NCI-H1105 (cell line): ENCODE measurements around the gene PIP5KL1.

Experiments
- DNase-seq: peaks from one replicate; lab custom pipeline; 2025; lab: John Stamatoyannopoulos, UW

PIP5KL1 gene

GRCh38 chr9:127913682-127914081, 16.9 kb downstream of the PIP5KL1 start:
- DNase-seq, result no peak

DNA sequence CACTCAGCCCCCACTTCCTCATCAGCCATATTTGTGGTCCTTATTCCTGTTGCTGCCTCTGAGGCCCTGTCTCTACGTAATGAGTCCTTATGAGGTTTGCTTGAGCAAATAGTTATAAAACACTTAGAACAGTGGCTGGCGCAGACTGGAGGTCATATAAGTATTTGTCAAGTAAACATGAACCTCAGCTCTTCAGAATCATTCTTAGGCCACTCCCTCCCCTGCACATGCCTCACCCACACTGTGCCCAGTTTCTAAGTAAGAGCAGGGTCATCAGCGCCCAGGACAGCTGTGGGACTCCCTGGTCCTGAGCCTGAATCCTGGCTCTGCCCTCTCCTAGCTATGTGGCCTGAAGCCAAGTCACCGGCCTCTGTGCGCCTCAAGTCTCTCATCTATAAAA, 17.7 kb downstream of the PIP5KL1 start:
- DNase-seq, result no peak

DNA sequence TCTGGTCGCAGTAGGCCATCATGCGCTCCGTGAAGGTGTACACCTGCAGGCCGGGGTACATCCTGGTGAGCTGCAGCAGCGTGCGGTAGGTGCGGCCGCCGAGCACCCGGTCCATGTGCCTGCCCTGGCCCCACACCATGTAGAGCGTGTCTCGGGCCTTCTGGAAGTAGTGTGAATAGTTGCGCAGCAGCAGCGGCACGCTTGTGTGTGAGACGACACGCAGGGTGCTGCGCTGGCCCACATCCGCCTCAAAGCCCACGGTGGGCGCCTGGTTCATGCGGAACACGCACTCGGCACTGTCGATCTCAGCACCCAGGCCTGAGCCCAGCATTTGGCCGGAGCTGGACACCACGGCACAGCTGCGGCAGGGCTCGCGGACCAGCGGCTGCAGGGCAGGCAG, 18.3 kb downstream of the PIP5KL1 start:
- DNase-seq, result no peak

- no peak for DNase-seq
Measured at GRCh38 chr9:127910613-127911205, 19.9 kb downstream of the PIP5KL1 start.

GRCh38 chr9:127909839-127910273, 20.7 kb downstream of the PIP5KL1 start:
- DNase-seq, result no peak

GRCh38 chr9:127908660-127908926, 22.0 kb downstream of the PIP5KL1 start:
- DNase-seq, result no peak

- DNase-seq, result no peak
Measured at GRCh38 chr9:127907867-127908659, 22.5 kb downstream of the PIP5KL1 start.

DNA sequence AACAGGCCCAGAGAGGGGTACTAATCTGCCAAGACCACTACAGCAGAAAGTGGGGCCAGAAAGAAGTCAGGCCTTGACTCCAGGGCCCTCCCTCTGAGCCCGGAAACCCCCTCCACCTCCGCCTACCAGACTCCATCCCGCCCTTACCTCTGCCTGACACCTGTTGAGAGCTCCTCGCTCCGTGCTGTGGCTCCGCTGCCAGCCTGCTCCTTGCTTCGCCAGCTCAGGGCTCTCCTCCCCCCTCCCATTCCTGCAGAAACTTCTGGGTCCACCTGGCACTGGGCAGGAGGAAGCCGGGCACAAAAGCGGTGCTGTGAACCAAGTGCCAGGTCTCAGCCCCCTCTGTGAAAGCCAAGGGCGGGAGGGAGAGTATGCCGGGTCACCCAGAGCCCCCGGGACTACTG, 24.8 kb downstream of the PIP5KL1 start:
- DNase-seq, result no peak

DNA sequence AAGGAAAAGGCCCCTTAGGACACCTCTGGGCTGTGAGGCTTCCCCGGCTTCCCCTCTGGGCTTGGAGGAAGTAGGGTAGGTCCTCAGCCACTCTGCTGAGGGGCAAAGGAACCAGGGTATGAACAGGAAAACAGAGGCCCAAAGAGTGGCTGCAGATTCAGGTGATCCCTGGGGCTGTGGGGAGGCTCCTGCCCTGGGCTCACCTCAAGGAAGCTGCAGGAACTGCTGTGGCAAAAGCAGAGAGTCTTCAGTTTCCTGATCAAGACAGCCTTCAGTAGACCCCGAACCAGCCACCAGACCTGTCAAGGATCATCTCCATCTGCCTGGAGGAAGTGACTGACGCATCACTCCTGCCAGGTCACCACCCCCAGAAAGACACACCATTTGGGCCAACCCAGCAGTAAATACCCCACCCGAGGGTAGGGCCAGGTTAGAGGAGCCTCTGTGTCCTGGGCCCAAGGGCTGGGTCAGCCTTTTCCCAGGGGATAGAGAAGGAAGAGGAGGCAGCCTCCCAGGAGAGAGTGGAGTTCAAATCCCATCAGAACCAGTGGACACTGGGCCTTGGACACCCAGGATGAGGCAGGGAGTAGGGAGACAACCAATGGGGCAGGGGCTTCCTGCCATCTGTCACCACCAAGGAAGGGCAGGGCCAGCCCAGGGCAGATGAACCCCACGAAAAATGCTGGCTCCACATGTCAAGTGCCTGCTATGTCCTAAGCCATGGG, 25.4 kb downstream of the PIP5KL1 start:
- no peak for DNase-seq

GRCh38 chr9:127904561-127905003, 26.0 kb downstream of the PIP5KL1 start:
- peak; percentile 63 for DNase-seq

- no peak for DNase-seq
Measured at GRCh38 chr9:127903557-127904475, 26.8 kb downstream of the PIP5KL1 start.

GRCh38 chr9:127899128-127899943, 31.2 kb downstream of the PIP5KL1 start, which contains the start of gene ST6GALNAC6:
TSS of gene ST6GALNAC6 (minus strand) at chr9:127899603. CDS start at chr9:127897981, 1,622 bp downstream.
- DNase-seq, result peak; percentile 27

DNA sequence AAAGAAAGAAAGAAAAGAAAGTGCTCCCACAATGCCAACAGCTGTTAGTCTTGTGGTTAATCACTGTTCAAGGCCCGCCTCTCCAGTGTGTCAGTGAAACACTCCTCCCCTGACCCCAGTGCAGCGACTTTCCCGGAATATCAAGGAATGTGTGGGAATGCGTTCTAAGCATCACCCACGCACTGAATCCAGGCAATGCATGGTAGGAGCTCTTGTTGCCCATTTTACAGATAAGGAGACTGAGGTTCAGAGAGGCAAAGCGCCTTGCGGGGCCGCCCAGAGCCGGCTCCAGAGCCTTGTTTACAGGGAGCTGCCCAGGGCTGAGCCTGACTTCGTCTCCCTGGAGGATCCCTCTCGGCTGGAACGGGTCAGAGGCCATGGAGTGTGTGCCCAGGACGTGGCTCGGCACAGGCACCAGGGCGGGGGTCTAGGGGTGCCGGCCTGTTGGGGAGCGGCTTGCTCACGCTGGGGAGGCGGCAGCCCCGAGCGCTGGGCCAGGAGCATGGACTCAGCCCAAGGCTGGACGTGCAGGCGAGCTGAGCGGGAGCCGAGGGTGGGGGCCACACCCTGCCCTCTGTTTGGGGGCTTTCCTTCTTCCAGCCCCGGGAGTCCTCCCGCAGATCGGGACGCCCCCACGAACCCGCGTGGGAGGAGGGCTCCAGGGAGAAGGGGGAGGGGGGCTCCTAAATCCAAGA, 32.0 kb downstream of the PIP5KL1 start:
- no peak for DNase-seq

DNA sequence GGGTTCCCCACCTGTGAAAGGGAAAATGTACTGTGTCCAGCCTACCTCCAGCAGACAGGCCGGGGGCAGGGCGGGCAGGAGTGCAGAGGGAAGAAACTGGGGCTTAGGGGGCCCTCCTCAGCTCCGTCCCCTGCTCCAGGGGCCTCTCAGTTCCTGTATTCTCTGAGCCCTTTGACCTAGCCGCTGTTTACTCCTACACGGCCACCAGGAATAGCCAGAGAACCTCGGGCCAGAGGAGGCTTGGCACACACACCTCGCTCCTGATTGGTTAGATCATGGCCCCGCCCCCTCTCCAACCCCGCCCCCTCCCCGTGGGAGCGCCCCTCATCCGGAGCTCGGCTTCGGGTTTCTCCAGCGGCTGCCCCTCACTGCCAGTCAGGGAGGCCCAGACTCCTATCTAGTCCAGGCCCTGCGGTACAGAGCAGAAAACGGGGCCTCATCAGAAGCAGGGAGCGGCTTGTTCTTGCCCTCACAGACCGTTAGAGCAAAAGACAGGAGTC, 33.3 kb downstream of the PIP5KL1 start:
- no peak for DNase-seq

GRCh38 chr9:127896395-127897192, 34.0 kb downstream of the PIP5KL1 start:
- no peak for DNase-seq

DNA sequence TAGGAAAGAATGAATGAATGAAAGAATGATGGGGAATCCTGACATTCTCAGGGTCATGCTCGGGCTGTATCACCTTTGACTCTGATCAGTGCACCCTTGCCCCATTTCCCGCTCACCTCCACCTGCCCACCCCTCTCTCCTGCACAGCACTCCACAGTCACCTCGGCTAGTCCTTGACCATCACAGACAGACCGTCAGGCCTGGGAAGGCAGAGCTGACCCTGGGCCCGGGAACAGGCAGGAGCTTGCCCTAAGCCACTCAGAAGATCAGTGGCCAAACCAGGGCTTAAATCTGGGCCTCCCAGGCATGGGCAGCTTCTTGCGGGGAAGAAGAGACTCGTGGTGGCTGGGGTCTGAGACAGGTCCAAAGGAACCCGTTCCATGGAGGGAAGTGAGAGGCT, 34.8 kb downstream of the PIP5KL1 start:
- DNase-seq, result no peak

- no peak for DNase-seq
Measured at GRCh38 chr9:127893392-127893791, 37.2 kb downstream of the PIP5KL1 start.

- DNase-seq, result no peak
Measured at GRCh38 chr9:127892831-127893230, 37.7 kb downstream of the PIP5KL1 start.

- DNase-seq, result no peak
Measured at GRCh38 chr9:127890053-127890452, 40.5 kb downstream of the PIP5KL1 start.
